Measurements from ENCODE around the gene TMEM11. TPM values are rescaled to one million over a fixed set of nuclear protein-coding genes. Genes with fewer than 3 reads are reported as not detected.

Gene TMEM11, protein sequence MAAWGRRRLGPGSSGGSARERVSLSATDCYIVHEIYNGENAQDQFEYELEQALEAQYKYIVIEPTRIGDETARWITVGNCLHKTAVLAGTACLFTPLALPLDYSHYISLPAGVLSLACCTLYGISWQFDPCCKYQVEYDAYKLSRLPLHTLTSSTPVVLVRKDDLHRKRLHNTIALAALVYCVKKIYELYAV
- total RNA-seq (10 to 100 TPM; 17.9 to 25.0 (median 19.9) TPM), polyA plus RNA-seq (10 to 100 TPM; 14.2 to 22.6 (median 20.7) TPM)
- long read RNA-seq, donor 1, transcript TMEM11-201 (2 exons, 2,095 nt), result major isoform, 21 of 23 reads
- long read RNA-seq, donor 1, partial matches to known transcripts, result 0 of 23 reads
- long read RNA-seq, donor 1, other reads (novel, unspliced or antisense), result 0 of 23 reads
- long read RNA-seq, donor 2, transcript TMEM11-201 (2 exons, 2,095 nt), result major isoform, 20 of 25 reads
- long read RNA-seq, donor 2, partial matches to known transcripts, result 0 of 25 reads
- long read RNA-seq, donor 2, other reads (novel, unspliced or antisense), result 0 of 25 reads

DNA sequence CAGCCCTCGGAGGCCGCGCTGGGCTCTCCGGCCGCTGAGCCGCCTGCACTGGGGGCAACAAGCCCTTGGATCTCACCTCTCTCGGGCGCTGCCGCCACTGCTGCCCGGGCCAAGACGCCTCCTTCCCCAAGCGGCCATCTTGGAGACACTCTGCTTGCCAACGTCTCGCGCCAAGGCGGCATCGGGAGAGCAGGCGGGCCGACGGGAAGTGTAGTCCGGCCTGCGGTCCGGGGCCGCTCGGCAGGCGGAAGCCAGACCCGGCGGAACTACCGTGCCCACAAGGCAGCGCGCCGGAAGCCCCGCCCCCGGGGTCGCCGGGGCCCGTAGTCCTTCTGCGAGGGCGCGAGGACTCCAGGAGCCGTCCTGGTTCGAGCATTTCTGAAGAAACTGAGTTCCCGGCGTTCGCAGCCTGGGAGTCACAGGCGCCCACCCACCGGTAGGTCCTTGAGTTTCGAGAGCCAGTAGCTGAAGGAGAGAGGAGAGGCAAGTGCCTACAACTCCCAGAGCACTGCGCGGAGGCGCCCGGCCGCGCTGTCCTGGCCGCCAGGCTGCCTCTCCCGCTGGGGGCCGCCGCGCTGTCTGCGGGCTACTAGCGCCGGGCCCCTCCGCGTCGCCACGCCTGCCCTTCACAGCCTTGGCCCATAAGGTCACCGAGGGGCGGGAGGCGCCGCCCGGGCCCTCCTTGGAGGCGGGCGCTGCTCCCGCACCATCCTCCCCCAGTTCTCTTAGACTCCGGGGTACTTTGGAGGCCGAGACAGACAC lies at the start of gene TMEM11:
TSS of gene TMEM11 (minus strand) at position 147 of the 762 bp plus-strand sequence. CDS start at position 138, 9 bp downstream.
- DNase-seq, result peak; percentile 99
- H3K27ac ChIP-seq, result peak within 1 kb of the TSS; percentile 90 to 98 (median 94)
- intact Hi-C loops (cut with DNase I; ENCODE audit: low total_unique reads), result loop anchor here (10.0 kb wide), 1 partner anchor 79 kb away; no protein-coding TSS in a partner anchor
- peak within 1 kb of the TSS; percentile 82 to 99 (median 98) for H3K4me3 ChIP-seq
- peaks cover 31 to 80% (median 63%) of the 10 kb centered on the region in 6 donors for H3K4me1 ChIP-seq
- H3K9me3 ChIP-seq, result no peaks in the 10 kb centered on the region
- TF ChIP-seq, protein P1, sequence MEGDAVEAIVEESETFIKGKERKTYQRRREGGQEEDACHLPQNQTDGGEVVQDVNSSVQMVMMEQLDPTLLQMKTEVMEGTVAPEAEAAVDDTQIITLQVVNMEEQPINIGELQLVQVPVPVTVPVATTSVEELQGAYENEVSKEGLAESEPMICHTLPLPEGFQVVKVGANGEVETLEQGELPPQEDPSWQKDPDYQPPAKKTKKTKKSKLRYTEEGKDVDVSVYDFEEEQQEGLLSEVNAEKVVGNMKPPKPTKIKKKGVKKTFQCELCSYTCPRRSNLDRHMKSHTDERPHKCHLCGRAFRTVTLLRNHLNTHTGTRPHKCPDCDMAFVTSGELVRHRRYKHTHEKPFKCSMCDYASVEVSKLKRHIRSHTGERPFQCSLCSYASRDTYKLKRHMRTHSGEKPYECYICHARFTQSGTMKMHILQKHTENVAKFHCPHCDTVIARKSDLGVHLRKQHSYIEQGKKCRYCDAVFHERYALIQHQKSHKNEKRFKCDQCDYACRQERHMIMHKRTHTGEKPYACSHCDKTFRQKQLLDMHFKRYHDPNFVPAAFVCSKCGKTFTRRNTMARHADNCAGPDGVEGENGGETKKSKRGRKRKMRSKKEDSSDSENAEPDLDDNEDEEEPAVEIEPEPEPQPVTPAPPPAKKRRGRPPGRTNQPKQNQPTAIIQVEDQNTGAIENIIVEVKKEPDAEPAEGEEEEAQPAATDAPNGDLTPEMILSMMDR (IDR thresholded peaks at IDR 0.05 in 8 of 11, conservative IDR thresholded peaks at IDR 0.05 in 3 of 11), result peak in 8 of 11 experiments; percentile 5 to 70 (median 46)
- TF ChIP-seq POLR2AphosphoS5 (IDR thresholded peaks at IDR 0.05) (peak; percentile 92 to 96 (median 95)), POLR2A (IDR thresholded peaks at IDR 0.05) (peak in 2 of 3 donors; percentile 19 to 75)
- no peaks in the 10 kb centered on the region for H3K27me3 ChIP-seq (replicated peaks in 1 of 7)
- 0 to 1% (median 0%) methylated on average over 19 to 76 of the region's 76 CpGs for WGBS, 5 donors
- H3K36me3 ChIP-seq, result peaks cover 0 to 20% (median 13%) of the 10 kb centered on the region in 6 donors

DNA sequence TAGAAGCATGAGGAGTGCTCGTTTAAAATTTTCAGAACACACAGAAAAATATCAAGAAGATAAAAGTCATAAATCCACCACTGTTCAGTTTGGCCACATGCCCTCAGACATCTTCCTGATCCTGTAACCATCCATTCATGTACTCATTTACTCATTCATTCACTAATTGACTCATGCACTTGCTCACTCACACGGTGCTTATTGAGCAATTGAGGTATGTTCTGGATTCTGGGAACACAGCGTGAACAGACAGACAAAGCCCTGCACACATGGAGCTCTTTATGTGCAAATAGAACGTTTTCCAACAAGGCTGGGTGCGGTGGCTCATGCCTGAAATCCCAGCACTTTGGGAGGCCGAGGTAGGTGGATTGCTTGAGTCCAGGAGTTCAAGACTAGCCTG lies 49.4 kb upstream of the TMEM11 start:
- TF ChIP-seq POLR2A (IDR thresholded peaks at IDR 0.05) (no peak), POLR2AphosphoS5 (IDR thresholded peaks at IDR 0.05) (no peak)
- TF ChIP-seq, protein P1 (IDR thresholded peaks at IDR 0.05 in 8 of 11, conservative IDR thresholded peaks at IDR 0.05 in 3 of 11), result no peak
- intact Hi-C loops (cut with DNase I; ENCODE audit: low total_unique reads), result no loop called here
- 68 to 84% (median 73%) methylated on average over 6 of the region's 6 CpGs for WGBS, 5 donors

DNA sequence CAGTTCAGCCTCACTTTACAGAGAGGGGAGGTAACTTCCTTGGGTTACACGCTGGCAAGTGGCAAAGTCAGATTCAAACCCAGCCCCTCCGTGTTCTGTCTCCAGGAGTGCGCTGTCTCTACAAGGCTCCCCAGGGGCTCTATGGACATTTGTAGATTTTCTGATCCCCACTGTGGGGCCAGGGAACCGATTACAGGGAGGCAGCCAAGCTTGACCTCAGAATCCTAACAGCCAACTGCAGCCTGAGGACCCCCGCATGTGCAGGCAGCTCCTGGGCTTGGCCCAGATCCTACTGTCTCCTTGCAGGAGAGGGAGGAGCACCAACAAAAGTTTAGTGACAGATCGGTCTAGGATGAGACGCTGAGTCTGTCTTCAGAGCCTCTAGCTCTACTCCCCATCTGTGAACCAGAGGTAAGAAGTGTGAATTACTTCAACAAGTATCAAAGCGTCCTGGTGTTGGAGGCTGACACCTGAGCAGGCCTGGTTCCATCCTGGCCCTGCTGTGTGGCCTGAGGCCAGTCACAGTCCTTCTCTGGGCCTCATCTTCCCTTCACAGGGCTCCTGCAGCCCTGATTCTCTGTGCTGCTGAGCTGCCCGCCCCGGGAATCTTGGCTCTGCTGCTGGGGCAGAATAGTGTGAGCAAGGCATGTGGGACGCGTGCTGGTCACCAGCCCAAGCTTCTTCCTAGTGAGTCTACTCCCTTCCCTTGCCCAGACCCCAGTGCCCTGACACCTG lies 48.5 kb upstream of the TMEM11 start:
- intact Hi-C loops (cut with DNase I; ENCODE audit: low total_unique reads), result no loop called here
- Histone ChIP-seq H3K27me3 (replicated peaks in 1 of 7) (no peaks in the 10 kb centered on the region), H3K36me3 (no peaks in the 10 kb centered on the region), H3K4me3 (no peak overlapping the region), H3K27ac (no peak overlapping the region), H3K4me1 (peaks cover 0 to 4% (median 2%) of the 10 kb centered on the region in 6 donors), H3K9me3 (no peaks in the 10 kb centered on the region)
- no peak for TF ChIP-seq POLR2A (IDR thresholded peaks at IDR 0.05)
- TF ChIP-seq, protein P1 (IDR thresholded peaks at IDR 0.05 in 8 of 11, conservative IDR thresholded peaks at IDR 0.05 in 3 of 11), result no peak
- no peak for TF ChIP-seq POLR2AphosphoS5 (IDR thresholded peaks at IDR 0.05)
- 83 to 90% (median 86%) methylated on average over 8 to 12 of the region's 12 CpGs for WGBS, 5 donors
- DNase-seq, result no peak

More for the DNA sequence above, 49.4 kb upstream of the TMEM11 start:
- Histone ChIP-seq H3K27ac (no peak overlapping the region), H3K36me3 (no peaks in the 10 kb centered on the region), H3K9me3 (no peaks in the 10 kb centered on the region), H3K27me3 (replicated peaks in 1 of 7) (no peaks in the 10 kb centered on the region), H3K4me3 (no peak overlapping the region), H3K4me1 (peaks cover 0 to 14% (median 12%) of the 10 kb centered on the region in 6 donors)
- DNase-seq, result no peak
